Neural crest cell (in vitro differentiated cells): Measurements from ENCODE around the gene ATP6V0A1. TPM values are rescaled to one million over a fixed set of nuclear protein-coding genes. Genes with fewer than 3 reads are reported as not detected.

ENCODE experiments used
- DNase-seq: peaks from one replicate; pipeline ENCODE4 v3.0.0; 2021; ENCODE audit warnings: low read depth, mixed read lengths, low spot score
- H3K27ac Mint-ChIP-seq: one replicate; pipeline ENCODE4 v1.8.0; 2021; ENCODE audit warnings: mild to moderate bottlenecking, mixed read lengths; ENCODE audit not compliant: unreplicated experiment
- H3K27me3 Mint-ChIP-seq: 2 replicates; pipeline ENCODE4 v1.8.0; 2021; ENCODE audit warnings: low read depth, mild to moderate bottlenecking, mixed read lengths
- H3K36me3 Mint-ChIP-seq: 2 replicates; pipeline ENCODE4 v1.8.0; 2021; ENCODE audit warnings: low read depth, mild to moderate bottlenecking, mixed read lengths
- H3K4me1 Mint-ChIP-seq: 2 replicates; pipeline ENCODE4 v1.8.0; 2021; ENCODE audit warnings: mixed read lengths
- H3K4me3 Mint-ChIP-seq: one replicate; pipeline ENCODE4 v1.8.0; 2021; ENCODE audit warnings: mild to moderate bottlenecking, mixed read lengths
- H3K9me3 Mint-ChIP-seq: 2 replicates; pipeline ENCODE4 v1.8.0; 2021; ENCODE audit warnings: mixed read lengths
- CTCF ChIP-seq: fragments of 200-600 bp; sonication (generic); conservative IDR thresholded peaks from 2 replicates; pipeline ENCODE4 v1.5.0; 2021; ENCODE audit warnings: antibody characterized with exemption, mild to moderate bottlenecking
- total RNA-seq: library from RNA; stranded (reverse); gene quantifications from 2 replicates; pipeline ENCODE4 v1.2.1, GENCODE V29; 2021

ATP6V0A1 gene
- total RNA-seq, 1 donor from 2014 or later: 59.4 TPM

DNA sequence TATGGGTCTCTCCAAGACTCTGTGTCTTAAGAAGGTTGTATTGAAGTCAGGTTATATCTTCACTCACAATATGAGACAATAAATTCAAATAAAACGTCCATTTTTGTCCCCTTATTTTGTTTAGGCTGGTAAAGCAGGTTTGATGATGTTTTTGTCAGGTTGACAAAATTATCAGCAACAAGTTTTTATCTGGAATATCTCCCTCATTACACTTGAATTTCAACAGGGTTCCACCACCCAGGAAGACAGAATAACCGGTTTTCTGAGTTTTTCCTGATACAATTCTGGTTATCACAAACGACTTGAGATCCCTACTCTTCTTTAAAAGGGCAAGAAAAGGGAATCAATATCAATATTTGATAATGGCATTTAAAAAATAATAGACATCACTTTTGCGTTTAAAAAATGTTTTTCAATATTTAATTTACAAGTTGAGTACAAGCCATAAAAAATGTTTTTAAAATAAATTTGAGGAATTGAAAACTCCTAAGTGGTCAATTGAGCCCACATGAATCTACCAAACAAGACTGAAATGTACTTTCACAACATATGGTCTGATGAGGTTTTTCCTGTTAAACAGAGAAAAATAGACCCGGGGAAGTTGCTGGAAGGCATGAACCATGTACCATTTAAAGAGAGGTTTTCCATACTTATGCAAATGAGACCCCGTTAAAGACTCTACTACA lies 1.4 kb upstream of the ATP6V0A1 start:
- H3K36me3 Mint-ChIP-seq: no peaks in the 10 kb centered on the region
- DNase-seq: no peak
- H3K27ac Mint-ChIP-seq: no peak overlapping the region
- H3K27me3 Mint-ChIP-seq: no peaks in the 10 kb centered on the region
- TF ChIP-seq CTCF: no peak
- no peaks in the 10 kb centered on the region for H3K9me3 Mint-ChIP-seq
- H3K4me1 Mint-ChIP-seq: peaks cover 29% of the 10 kb centered on the region
- peak overlapping the region; percentile 79 for H3K4me3 Mint-ChIP-seq

DNA sequence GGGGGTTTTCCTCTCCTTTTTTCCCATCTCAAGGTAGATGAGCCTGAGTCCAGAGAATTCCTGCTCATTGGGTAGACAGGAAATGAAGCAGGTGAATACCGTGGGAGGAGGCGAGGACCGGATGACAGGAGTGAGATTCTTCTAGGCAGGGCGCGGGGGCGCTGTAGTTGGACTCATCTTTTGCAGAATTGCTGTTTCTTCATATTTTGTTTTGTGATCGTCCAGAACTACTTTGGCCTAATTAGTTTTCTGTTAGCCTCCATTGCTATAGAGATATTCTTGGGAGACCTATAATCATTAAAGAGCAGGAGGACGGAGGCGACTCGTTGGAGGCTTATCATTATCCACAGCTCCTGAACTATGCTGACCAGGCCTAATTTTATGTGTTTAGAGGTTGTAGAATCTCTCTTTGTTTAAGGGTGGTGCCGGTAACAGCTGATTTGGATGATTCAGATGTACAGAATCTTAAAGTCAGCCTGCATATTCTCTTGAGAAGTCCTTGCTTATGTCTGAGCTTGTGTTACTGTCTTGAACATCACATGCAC lies 650 bp downstream of the ATP6V0A1 start:
- TF ChIP-seq CTCF: peak; percentile 49
- no peaks in the 10 kb centered on the region for H3K27me3 Mint-ChIP-seq
- H3K4me3 Mint-ChIP-seq: peak overlapping the region; percentile 97
- DNase-seq: peak; percentile 11
- H3K36me3 Mint-ChIP-seq: no peaks in the 10 kb centered on the region
- peak overlapping the region; percentile 92 for H3K27ac Mint-ChIP-seq
- no peaks in the 10 kb centered on the region for H3K9me3 Mint-ChIP-seq
- peaks cover 38% of the 10 kb centered on the region for H3K4me1 Mint-ChIP-seq

- Mint-ChIP-seq H3K36me3 (no peaks in the 10 kb centered on the region), H3K27me3 (no peaks in the 10 kb centered on the region), H3K27ac (peak overlapping the region; percentile 70), H3K9me3 (no peaks in the 10 kb centered on the region), H3K4me1 (peaks cover 38% of the 10 kb centered on the region), H3K4me3 (peak overlapping the region; percentile 97)
- TF ChIP-seq CTCF: no peak
- DNase-seq: no peak
Measured at GRCh38 chr17:42459801-42460281, 1.2 kb downstream of the ATP6V0A1 start.

DNA sequence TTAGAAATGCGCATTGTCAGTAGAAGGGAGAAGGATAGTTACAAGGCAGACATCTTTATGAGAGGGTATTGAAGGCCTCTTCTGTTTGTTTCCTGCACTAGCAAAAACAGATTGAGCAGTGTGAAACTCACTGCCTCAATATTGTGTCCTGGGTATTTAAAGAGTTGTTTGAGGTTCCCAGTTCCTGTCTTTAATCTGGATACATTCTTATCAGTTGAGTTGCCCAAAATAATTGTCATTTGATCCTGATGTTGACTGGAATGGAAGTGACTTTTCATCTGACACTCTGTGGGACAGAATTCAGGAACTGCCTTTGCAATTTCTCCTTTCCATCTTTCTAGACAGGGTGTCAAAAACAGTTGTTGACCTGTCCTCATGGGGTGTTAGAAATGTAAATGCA lies 1.7 kb downstream of the ATP6V0A1 start:
- H3K27ac Mint-ChIP-seq: peak overlapping the region; percentile 70
- H3K9me3 Mint-ChIP-seq: no peaks in the 10 kb centered on the region
- H3K36me3 Mint-ChIP-seq: no peaks in the 10 kb centered on the region
- no peak for TF ChIP-seq CTCF
- H3K4me1 Mint-ChIP-seq: peaks cover 38% of the 10 kb centered on the region
- DNase-seq: no peak
- peak overlapping the region; percentile 97 for H3K4me3 Mint-ChIP-seq
- H3K27me3 Mint-ChIP-seq: no peaks in the 10 kb centered on the region

DNA sequence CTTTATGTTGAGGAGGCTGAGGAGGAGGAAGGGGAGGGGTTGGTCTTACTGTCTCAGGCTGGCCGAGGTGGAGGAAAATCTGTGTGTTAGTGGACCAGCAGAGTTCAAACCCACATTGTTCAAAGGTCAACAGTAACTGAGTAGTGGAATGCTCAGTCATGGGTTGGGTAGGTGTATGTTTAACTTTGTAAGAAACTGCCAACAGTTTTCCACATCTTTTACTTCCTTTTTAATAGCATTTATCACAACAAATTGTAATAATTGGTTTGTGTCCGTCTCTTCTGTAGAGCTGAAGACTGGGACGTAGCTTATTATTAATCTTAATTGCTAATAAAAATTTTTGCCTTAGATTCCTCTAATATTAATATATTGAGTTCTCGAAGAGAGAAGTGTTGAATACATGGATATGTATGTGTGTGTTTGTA lies 5.3 kb downstream of the ATP6V0A1 start:
- H3K4me1 Mint-ChIP-seq: peaks cover 29% of the 10 kb centered on the region
- H3K9me3 Mint-ChIP-seq: no peaks in the 10 kb centered on the region
- H3K4me3 Mint-ChIP-seq: no peak overlapping the region
- no peak overlapping the region for H3K27ac Mint-ChIP-seq
- H3K36me3 Mint-ChIP-seq: peaks cover 12% of the 10 kb centered on the region
- no peak for DNase-seq
- H3K27me3 Mint-ChIP-seq: no peaks in the 10 kb centered on the region
- no peak for TF ChIP-seq CTCF
